GM21447 (cell line): ENCODE measurements around the gene ROR2.

ENCODE experiments used
- ATAC-seq: cut with Tn5 transposase; IDR thresholded peaks from one replicate; pipeline ENCODE4 v1.9.1; 2021; ENCODE audit not compliant: unreplicated experiment

Gene ROR2

GRCh38 chr9:91843623-91844148 lies 106.3 kb downstream of the ROR2 start:
- no peak for ATAC-seq

GRCh38 chr9:91843093-91843492 lies 106.9 kb downstream of the ROR2 start:
- no peak for ATAC-seq

- ATAC-seq = no peak
Measured at GRCh38 chr9:91842358-91843049, 107.5 kb downstream of the ROR2 start.

GRCh38 chr9:91841591-91841990 lies 108.4 kb downstream of the ROR2 start:
- no peak for ATAC-seq

GRCh38 chr9:91840882-91841281 lies 109.1 kb downstream of the ROR2 start:
- no peak for ATAC-seq

- ATAC-seq = no peak
Measured at GRCh38 chr9:91840469-91840868, 109.6 kb downstream of the ROR2 start.

- no peak for ATAC-seq
Measured at GRCh38 chr9:91839926-91840465, 110.0 kb downstream of the ROR2 start.

GRCh38 chr9:91837981-91838731 lies 111.9 kb downstream of the ROR2 start:
- no peak for ATAC-seq

GRCh38 chr9:91836515-91836914 lies 113.5 kb downstream of the ROR2 start:
- ATAC-seq = no peak

- no peak for ATAC-seq
Measured at GRCh38 chr9:91835632-91836031, 114.4 kb downstream of the ROR2 start.

GRCh38 chr9:91835216-91835615 lies 114.8 kb downstream of the ROR2 start:
- ATAC-seq = no peak

- ATAC-seq = no peak
Measured at GRCh38 chr9:91834740-91835139, 115.3 kb downstream of the ROR2 start.

GRCh38 chr9:91833878-91834255 lies 116.2 kb downstream of the ROR2 start:
- ATAC-seq = no peak

- ATAC-seq = no peak
Measured at GRCh38 chr9:91833096-91833877, 116.7 kb downstream of the ROR2 start.

GRCh38 chr9:91832322-91832721 lies 117.7 kb downstream of the ROR2 start:
- ATAC-seq = no peak

GRCh38 chr9:91825866-91826265 lies 124.2 kb downstream of the ROR2 start:
- ATAC-seq = no peak

- no peak for ATAC-seq
Measured at GRCh38 chr9:91825422-91825821, 124.6 kb downstream of the ROR2 start.

- ATAC-seq = no peak
Measured at GRCh38 chr9:91824601-91825305, 125.3 kb downstream of the ROR2 start.

GRCh38 chr9:91824151-91824550 lies 125.9 kb downstream of the ROR2 start:
- ATAC-seq = no peak

GRCh38 chr9:91820949-91821880 lies 128.8 kb downstream of the ROR2 start:
- ATAC-seq = no peak
